PC-3 (cell line): Measurements from ENCODE around the gene PADI4.

Source experiments
- EZH2 ChIP-seq: fragments of 300-600 bp; sonication (generic); IDR thresholded peaks from one replicate; pipeline ENCODE4 v1.6.1; 2017; ENCODE audit warnings: antibody characterized with exemption, mild to moderate bottlenecking, low read length; ENCODE audit not compliant: unreplicated experiment
- EZH2phosphoT487 ChIP-seq: fragments of 300-600 bp; sonication (generic); IDR thresholded peaks from 2 replicates; pipeline ENCODE4 v1.6.1; 2018; ENCODE audit warnings: mild to moderate bottlenecking, antibody characterized with exemption, low read length, borderline replicate concordance
- TF ChIP-seq, protein P1 (sequence below): fragments of 300-600 bp; sonication (generic); conservative IDR thresholded peaks from 2 replicates; pipeline ENCODE4 v1.5.1; 2017; ENCODE audit warnings: antibody characterized with exemption, low read depth, mild to moderate bottlenecking, low read length

DNA sequence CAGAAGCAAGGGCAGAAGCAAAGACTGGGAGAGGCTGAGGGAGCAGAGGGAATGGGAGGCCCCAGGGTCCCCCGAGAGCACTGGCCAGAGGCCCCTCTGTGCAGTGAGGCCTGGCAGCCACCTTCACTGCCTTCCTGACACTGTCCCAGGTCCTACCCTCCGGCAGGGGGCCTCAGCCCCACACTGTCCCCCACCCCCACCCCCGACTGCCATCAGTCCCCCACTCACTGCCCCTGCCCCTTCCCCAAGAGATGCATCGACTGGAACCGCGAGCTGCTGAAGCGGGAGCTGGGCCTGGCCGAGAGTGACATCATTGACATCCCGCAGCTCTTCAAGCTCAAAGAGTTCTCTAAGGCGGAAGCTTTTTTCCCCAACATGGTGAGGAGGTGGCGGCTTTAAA, 51.0 kb downstream of the PADI4 start:
- TF ChIP-seq, protein P1, sequence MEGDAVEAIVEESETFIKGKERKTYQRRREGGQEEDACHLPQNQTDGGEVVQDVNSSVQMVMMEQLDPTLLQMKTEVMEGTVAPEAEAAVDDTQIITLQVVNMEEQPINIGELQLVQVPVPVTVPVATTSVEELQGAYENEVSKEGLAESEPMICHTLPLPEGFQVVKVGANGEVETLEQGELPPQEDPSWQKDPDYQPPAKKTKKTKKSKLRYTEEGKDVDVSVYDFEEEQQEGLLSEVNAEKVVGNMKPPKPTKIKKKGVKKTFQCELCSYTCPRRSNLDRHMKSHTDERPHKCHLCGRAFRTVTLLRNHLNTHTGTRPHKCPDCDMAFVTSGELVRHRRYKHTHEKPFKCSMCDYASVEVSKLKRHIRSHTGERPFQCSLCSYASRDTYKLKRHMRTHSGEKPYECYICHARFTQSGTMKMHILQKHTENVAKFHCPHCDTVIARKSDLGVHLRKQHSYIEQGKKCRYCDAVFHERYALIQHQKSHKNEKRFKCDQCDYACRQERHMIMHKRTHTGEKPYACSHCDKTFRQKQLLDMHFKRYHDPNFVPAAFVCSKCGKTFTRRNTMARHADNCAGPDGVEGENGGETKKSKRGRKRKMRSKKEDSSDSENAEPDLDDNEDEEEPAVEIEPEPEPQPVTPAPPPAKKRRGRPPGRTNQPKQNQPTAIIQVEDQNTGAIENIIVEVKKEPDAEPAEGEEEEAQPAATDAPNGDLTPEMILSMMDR, result no peak
- TF ChIP-seq EZH2 (no peak), EZH2phosphoT487 (no peak)
